Naive B cell (primary cell): ENCODE measurements around the gene ATP9B. TPM values are rescaled to one million over a fixed set of nuclear protein-coding genes. Genes with fewer than 3 reads are reported as not detected.

Experiments used
- ATAC-seq, 2 donors: fragments of 150-1000 bp; cut with Tn5 transposase; 2 replicates each; pipeline ENCODE4 v1.10.0; 2021; ENCODE audit warnings: low read depth in 2 of 2, mild to moderate bottlenecking in 2 of 2, moderate library complexity in 2 of 2
- DNase-seq: peaks from one replicate; pipeline ENCODE4 v3.0.0; 2022
- H3K27ac Mint-ChIP-seq, 6 donors: one replicate each; pipeline ENCODE4 v1.8.0; 2020 to 2022; ENCODE audit warnings: mild to moderate bottlenecking in 6 of 6, mixed read lengths in 6 of 6, moderate library complexity in 5 of 6, inconsistent platforms in 2 of 6
- H3K27me3 Mint-ChIP-seq, 3 donors: one replicate each; pipeline ENCODE4 v1.8.0; 2021 to 2022; ENCODE audit warnings: mixed read lengths in 3 of 3, mild to moderate bottlenecking in 1 of 3
- H3K36me3 Mint-ChIP-seq, 2 donors: one replicate each; pipeline ENCODE4 v1.8.0; 2020 to 2022; ENCODE audit warnings: mixed read lengths in 2 of 2, inconsistent platforms in 1 of 2, mild to moderate bottlenecking in 1 of 2
- H3K4me1 Mint-ChIP-seq, 3 donors: one replicate each; pipeline ENCODE4 v1.8.0; 2020 to 2022; ENCODE audit warnings: mixed read lengths in 3 of 3, inconsistent platforms in 1 of 3, mild to moderate bottlenecking in 1 of 3, moderate library complexity in 1 of 3
- H3K4me3 Mint-ChIP-seq, 8 donors: one replicate each; pipeline ENCODE4 v1.8.0; 2020 to 2022; ENCODE audit warnings: mild to moderate bottlenecking in 8 of 8, mixed read lengths in 8 of 8, moderate library complexity in 8 of 8, inconsistent platforms in 2 of 8
- H3K9me3 Mint-ChIP-seq, 7 donors: one replicate each; pipeline ENCODE4 v1.8.0; 2020 to 2022; ENCODE audit warnings: mixed read lengths in 7 of 7, mild to moderate bottlenecking in 5 of 7, inconsistent platforms in 2 of 7, moderate library complexity in 1 of 7
- polyA plus RNA-seq, 6 donors: library from polyadenylated mRNA; unstranded; fragments of 300-500 nt; fragmentation: Illumina TruSeq; gene quantifications; one replicate each; pipeline ENCODE4 v1.2.3, GENCODE V29; 2021; ENCODE audit warnings: low read depth in 6 of 6

Gene ATP9B
- polyA plus RNA-seq, 6 donors from 2014 or later, result 14.7 to 27.6 (median 16.3) TPM

DNA sequence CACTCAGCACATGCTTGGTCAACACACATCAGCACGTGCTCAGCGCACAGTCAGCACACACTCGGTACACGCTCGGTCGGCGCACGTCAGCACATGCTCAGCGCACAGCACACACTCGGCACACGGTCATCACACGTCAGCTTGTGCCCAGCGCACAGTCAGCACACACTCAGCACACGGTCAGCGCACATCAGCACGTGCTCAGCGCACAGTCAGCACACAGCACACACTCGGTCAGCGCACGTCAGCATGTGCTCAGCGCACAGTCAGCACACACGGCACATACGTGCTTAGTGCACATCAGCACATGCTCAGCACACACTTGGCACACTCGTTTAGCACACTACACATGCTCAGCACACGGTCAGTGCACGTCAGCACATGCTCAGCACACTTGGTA lies 276.8 kb downstream of the ATP9B start:
- H3K9me3 Mint-ChIP-seq, result no peaks in the 10 kb centered on the region
- no peak for ATAC-seq
- H3K4me1 Mint-ChIP-seq, result peaks cover 0 to 3% (median 0%) of the 10 kb centered on the region in 3 donors
- H3K36me3 Mint-ChIP-seq, result peaks cover 23 to 40% of the 10 kb centered on the region in 2 donors
- no peak overlapping the region for H3K4me3 Mint-ChIP-seq
- no peak for DNase-seq
- H3K27me3 Mint-ChIP-seq, result no peaks in the 10 kb centered on the region
- peak overlapping the region in 1 of 6 donors; percentile 11 for H3K27ac Mint-ChIP-seq

DNA sequence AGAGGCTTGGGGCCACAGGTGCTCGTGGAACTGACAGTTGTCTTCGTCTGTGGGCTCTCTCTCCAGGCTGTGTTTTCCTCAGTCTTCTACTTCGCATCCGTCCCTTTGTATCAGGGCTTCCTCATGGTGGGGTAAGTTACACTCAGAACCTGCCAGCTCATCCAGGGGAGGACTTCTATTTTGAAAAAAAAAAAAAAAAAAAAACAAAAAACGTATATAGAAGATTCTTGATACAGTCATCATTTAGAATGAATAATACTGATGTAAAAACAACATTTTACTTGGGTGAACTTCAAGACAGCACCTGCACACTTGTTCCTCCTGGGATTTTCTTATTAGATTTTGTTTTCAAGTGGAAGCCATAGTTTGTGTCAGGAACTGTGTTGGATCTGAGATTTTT lies 278.9 kb downstream of the ATP9B start:
- H3K27ac Mint-ChIP-seq, result no peak overlapping the region
- H3K27me3 Mint-ChIP-seq, result no peaks in the 10 kb centered on the region
- H3K36me3 Mint-ChIP-seq, result peaks cover 23 to 44% of the 10 kb centered on the region in 2 donors
- H3K9me3 Mint-ChIP-seq, result no peaks in the 10 kb centered on the region
- no peak overlapping the region for H3K4me3 Mint-ChIP-seq
- peaks cover 0 to 3% (median 0%) of the 10 kb centered on the region in 3 donors for H3K4me1 Mint-ChIP-seq
- ATAC-seq, result no peak
- DNase-seq, result no peak

DNA sequence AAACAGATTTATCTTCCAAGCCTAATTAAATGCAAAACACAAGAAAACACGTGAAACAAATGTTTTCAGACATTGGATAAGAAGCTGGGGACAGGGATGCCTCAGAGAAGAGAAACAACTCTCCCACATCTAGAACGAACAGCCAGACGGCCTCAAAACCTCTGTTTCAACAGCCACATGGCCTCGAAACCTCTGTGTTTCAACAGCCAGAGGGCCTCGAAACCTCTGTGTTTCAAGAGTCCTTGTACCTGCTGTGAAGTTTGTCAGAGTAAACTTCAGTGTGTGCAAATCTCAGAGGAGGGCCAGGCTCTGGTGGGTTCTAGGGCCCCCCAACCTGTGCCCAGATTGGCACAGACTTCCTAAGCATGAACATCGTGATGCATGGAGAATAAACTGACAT lies 283.2 kb downstream of the ATP9B start:
- no peak for DNase-seq
- no peak overlapping the region for H3K4me3 Mint-ChIP-seq

DNA sequence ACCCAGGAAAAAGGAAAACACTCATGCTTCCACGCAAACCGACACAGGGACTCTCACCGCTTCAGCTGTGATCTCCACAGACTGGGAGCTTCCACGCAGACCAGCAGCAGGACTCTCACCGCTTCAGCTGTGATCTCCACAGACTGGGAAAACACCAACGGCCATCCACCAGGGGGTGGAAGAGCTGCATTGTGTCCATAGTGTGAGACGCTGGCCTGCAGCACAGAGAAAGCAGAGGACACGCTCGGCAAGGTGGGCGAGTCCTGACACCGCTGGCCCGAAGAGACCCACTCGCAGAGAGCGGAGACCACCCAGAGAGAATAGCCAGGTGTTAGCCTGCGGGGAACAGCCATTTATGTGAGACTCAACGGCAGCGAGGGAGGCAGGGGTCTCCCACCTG lies 284.1 kb downstream of the ATP9B start:
- no peak for DNase-seq
- H3K27me3 Mint-ChIP-seq, result no peaks in the 10 kb centered on the region
- H3K4me1 Mint-ChIP-seq, result peaks cover 0 to 10% (median 3%) of the 10 kb centered on the region in 3 donors
- no peaks in the 10 kb centered on the region for H3K9me3 Mint-ChIP-seq
- peaks cover 0 to 11% of the 10 kb centered on the region in 2 donors for H3K36me3 Mint-ChIP-seq
- ATAC-seq, result no peak
- H3K4me3 Mint-ChIP-seq, result no peak overlapping the region
- no peak overlapping the region for H3K27ac Mint-ChIP-seq

More for the DNA sequence above, 283.2 kb downstream of the ATP9B start:
- no peak for ATAC-seq
- Mint-ChIP-seq H3K4me1 (peaks cover 0 to 10% (median 3%) of the 10 kb centered on the region in 3 donors), H3K9me3 (no peaks in the 10 kb centered on the region), H3K27ac (no peak overlapping the region), H3K36me3 (peaks cover 1 to 14% of the 10 kb centered on the region in 2 donors), H3K27me3 (no peaks in the 10 kb centered on the region)

DNA sequence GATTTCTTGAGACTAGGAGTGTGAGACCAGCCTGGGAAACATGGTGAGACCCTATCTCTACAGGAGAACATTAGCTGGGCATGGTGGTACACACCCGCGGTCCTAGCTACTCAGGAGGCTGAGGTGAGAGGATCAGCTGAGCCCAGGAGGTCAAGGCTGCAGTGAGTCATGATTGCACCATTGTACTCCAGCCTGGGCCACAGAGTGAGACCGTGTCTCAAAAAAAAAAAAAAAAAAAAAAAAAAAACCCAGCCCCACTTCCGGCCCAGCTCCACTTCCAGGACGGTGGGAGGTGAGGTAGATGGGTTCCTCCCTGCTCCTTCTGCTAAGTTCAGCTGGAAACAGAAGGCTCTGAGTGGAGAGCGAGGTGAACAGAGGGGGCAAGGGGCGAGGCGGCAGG lies 285.2 kb downstream of the ATP9B start:
- Mint-ChIP-seq H3K27me3 (no peaks in the 10 kb centered on the region), H3K36me3 (peaks cover 0 to 9% of the 10 kb centered on the region in 2 donors), H3K27ac (no peak overlapping the region), H3K4me1 (peaks cover 0 to 10% (median 3%) of the 10 kb centered on the region in 3 donors), H3K4me3 (no peak overlapping the region), H3K9me3 (no peaks in the 10 kb centered on the region)
- no peak for ATAC-seq
- DNase-seq, result no peak

DNA sequence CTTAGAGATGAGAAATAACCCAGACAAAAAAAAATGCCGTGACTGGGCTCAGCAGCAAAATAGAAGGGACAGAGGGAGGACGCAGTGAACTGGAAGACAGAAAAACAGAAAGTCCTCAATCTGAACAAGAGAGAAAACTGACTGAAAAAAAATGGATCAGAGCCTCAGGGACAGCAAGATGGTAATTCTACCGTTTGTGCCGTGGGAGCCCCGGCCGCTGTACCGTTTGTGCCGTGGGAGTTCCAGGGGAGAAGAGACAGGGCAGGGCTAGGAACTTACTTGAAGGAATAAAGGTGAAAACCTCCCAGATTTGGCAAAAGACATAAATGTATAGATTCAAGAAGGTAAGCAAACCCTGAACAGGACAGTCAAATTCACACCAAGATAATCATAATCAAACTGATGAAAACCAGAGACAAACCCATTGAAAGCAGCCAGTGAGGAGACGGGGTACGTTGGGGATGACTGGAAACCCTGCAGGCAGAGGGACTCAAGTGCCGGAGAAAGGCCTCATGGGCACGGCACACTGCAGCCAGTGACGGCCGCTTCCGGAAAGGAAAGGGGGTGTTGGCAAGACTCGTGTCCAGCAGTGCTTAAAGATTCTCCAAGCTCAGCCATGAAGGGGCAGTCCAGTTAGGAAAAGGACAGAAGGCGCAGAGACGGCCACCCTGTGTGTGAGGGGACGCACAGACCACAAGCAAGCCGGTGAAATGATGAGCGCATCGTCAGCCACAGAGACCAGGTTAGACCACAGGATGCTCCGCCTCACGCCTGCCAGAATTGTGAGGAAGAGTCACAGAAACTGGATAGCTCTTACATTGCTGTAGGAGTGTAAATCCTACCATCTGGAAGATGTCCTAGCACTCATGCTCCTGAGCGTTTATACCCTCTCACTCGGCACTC lies 286.5 kb downstream of the ATP9B start:
- Mint-ChIP-seq H3K9me3 (no peaks in the 10 kb centered on the region), H3K27ac (peak overlapping the region in 1 of 6 donors; percentile 75), H3K4me1 (peaks cover 0 to 10% (median 3%) of the 10 kb centered on the region in 3 donors), H3K27me3 (no peaks in the 10 kb centered on the region), H3K36me3 (peaks cover 0 to 14% of the 10 kb centered on the region in 2 donors), H3K4me3 (peak overlapping the region in 1 of 8 donors; percentile 34)
- ATAC-seq, result no peak
- no peak for DNase-seq

DNA sequence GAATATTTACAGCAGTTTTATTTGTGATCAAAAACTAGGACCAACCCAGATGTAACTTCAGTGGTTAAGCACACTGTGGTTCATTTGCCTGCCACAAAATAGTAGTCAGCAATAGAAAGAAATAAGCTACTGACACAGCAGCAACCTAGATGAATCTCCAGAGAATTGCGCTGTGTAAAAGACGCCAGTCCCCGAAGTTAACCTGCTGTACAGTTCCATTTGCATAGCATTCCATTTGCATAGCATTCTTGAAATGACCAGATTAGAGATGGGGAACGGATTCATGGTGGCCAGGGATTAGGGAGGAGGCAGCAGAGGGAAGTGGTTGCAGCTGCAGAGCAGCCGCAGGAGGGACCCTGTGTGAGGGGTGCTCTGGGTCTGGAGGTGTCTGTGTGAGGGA lies 287.2 kb downstream of the ATP9B start:
- no peak for DNase-seq
- Mint-ChIP-seq H3K4me3 (no peak overlapping the region), H3K27ac (peak overlapping the region in 2 of 6 donors; percentile 50 to 75), H3K36me3 (peaks cover 0 to 14% of the 10 kb centered on the region in 2 donors), H3K9me3 (no peaks in the 10 kb centered on the region), H3K27me3 (no peaks in the 10 kb centered on the region), H3K4me1 (peaks cover 0 to 10% (median 3%) of the 10 kb centered on the region in 3 donors)
- no peak for ATAC-seq

DNA sequence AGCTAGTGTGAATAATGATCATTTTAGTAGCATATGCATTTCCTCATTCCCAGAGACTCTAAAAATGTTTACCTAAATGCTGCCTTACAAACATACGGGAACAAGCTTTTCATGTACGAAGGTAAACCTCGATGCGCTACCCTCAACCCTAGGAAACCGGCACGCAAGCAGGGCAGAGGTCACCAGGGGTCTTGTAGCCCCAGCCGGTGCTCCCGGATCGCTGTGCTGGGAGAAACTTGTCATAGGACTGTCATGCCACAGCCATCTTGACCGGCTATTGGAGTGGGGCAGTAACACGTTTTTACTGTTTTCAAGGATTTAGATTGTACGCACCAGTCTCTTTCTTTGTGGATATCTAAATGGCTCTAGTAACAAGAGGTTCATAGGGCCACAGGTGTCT lies 291.7 kb downstream of the ATP9B start:
- DNase-seq, result no peak
- no peaks in the 10 kb centered on the region for H3K27me3 Mint-ChIP-seq
- H3K4me1 Mint-ChIP-seq, result peaks cover 0 to 4% (median 0%) of the 10 kb centered on the region in 3 donors
- ATAC-seq, result no peak
- H3K27ac Mint-ChIP-seq, result no peak overlapping the region
- peaks cover 26 to 27% of the 10 kb centered on the region in 2 donors for H3K36me3 Mint-ChIP-seq
- H3K4me3 Mint-ChIP-seq, result no peak overlapping the region
- H3K9me3 Mint-ChIP-seq, result peaks cover 0 to 5% (median 0%) of the 10 kb centered on the region in 7 donors

DNA sequence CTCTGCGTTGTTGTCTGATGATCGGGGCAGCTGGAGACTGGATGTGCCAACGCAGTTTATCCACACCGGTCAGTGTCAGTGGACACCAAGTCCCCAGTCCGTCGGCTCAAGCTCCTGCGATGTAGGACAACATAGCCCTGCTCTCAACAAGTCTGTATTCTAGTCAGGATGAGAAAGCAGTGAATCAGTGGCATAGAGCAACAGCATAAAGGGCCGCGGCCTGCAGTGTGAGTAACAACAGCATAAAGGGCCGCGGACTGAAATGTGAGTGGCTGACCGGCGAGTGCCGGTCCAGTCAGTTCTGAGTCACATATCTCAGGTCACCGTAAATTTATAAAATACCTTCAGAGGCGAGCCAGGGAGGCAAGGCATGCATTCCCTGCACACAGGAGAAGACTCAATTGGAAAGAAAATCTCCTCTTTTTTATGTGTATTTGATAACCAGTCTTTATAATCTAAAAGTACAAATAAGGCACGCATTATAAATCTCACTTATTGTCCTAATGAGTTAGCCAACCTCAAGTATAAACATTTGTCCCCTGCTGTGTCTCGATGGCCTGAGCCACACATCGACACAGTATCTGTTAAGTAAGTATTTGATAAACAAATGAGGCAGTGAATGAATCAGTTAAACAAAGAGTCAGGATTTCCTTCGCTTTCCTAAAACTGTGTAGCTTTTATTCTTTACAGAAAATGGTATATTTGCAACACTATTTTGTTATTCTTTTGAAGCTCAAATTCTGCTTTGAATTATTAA lies 292.8 kb downstream of the ATP9B start:
- no peaks in the 10 kb centered on the region for H3K4me1 Mint-ChIP-seq
- H3K27me3 Mint-ChIP-seq, result no peaks in the 10 kb centered on the region
- H3K36me3 Mint-ChIP-seq, result peaks cover 33% of the 10 kb centered on the region in 2 donors
- H3K4me3 Mint-ChIP-seq, result no peak overlapping the region
- no peak for DNase-seq
- H3K9me3 Mint-ChIP-seq, result peaks cover 0 to 5% (median 0%) of the 10 kb centered on the region in 7 donors
- ATAC-seq, result no peak
- H3K27ac Mint-ChIP-seq, result peak overlapping the region in 1 of 6 donors; percentile 65

DNA sequence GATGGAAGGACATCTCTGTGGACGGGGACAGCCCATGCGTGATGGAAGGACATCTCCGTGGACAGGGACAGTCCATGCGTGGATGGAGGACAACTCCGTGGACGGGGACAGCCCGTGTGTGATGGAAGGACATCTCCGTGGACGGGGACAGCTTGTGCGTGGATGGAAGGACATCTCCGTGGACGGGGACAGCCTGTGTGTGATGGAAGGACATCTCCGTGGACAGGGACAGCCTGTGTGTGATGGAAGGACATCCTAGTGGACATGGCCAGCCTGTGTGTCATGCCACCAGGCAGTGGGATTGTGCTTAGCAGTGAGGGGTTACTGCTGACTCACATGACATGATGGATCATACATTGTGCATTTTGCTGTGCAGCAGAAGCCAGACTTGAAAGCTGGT lies 296.5 kb downstream of the ATP9B start:
- H3K27me3 Mint-ChIP-seq, result no peaks in the 10 kb centered on the region
- peaks cover 24 to 33% of the 10 kb centered on the region in 2 donors for H3K36me3 Mint-ChIP-seq
- ATAC-seq (no peak), DNase-seq (no peak)
- H3K27ac Mint-ChIP-seq, result no peak overlapping the region
- H3K9me3 Mint-ChIP-seq, result peaks cover 0 to 5% (median 0%) of the 10 kb centered on the region in 7 donors
- H3K4me3 Mint-ChIP-seq, result peak overlapping the region in 1 of 8 donors; percentile 69
- H3K4me1 Mint-ChIP-seq, result peaks cover 12 to 17% (median 12%) of the 10 kb centered on the region in 3 donors

DNA sequence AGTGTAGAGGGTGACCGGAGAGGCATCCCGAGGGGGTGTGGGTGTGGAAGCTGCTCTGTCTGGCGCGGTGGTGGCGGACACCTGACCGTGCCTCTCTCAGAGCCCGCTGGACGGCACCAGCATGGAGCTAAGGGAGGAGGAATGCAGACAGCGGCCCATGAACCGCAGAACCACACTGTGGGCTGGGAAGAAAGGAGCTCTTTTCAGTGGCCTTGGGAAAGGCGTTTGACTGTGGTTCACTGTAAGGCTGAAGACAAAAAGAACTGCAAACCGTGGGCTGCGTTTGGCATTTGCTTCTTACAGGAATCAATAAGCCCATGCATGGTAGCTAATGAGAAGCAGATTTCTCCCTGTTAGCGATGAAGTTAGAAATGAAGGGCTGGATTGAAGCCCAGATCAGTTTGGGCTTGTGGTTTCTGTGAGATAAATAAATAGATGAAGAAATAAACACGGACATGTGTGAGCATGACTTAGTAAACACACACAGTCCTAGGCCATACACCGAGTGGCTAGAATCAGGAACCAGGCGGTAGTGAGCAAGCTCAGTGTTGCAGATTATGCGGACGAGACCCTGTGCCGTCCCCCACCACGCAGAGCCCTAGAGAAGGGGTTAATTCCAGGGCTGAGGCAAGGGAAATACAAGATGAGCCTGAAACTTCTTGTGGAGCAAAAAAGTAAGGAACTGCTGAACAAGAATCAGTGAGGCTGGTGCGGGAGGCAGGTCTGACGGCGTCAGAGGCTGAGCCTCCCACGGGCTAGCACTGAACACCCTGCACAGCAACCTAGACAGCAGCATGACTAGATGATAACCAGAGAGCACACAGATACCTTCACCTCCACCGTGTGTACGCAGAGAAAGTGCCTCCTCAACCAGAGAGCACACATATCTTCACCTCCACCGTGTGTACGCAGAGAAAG lies 297.2 kb downstream of the ATP9B start:
- Mint-ChIP-seq H3K4me3 (no peak overlapping the region), H3K9me3 (peaks cover 0 to 5% (median 0%) of the 10 kb centered on the region in 7 donors), H3K4me1 (peaks cover 12 to 18% (median 14%) of the 10 kb centered on the region in 3 donors), H3K27ac (no peak overlapping the region), H3K27me3 (no peaks in the 10 kb centered on the region), H3K36me3 (peaks cover 24 to 33% of the 10 kb centered on the region in 2 donors)
- ATAC-seq (no peak), DNase-seq (no peak)

DNA sequence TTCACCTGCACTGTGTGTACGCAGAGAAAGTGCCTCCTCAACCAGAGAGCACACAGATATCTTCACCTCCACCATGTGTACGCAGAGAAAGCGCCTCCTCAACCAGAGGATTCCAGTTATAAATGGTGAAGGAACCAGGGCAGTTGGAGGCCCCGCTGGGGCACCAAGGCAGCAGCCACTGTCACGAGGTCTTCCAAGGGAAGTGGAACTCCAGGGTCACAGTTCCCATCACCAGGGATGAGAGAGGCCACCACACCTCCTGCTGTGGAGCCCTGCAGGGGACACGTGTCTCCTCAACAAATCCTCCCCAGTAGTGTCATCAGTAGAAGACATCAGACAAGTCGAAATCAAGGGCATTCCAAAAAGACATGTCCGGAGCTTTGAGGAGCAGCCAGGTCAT lies 298.3 kb downstream of the ATP9B start:
- Mint-ChIP-seq H3K4me1 (peaks cover 16 to 22% (median 18%) of the 10 kb centered on the region in 3 donors), H3K9me3 (peaks cover 0 to 5% (median 0%) of the 10 kb centered on the region in 7 donors), H3K27me3 (no peaks in the 10 kb centered on the region), H3K36me3 (peaks cover 24 to 33% of the 10 kb centered on the region in 2 donors), H3K27ac (peak overlapping the region in 1 of 6 donors; percentile 83), H3K4me3 (peak overlapping the region in 4 of 8 donors; percentile 5 to 69 (median 18))
- ATAC-seq (no peak), DNase-seq (no peak)
